ENCODE measurements around the gene SH3D21. TPM values are rescaled to one million over a fixed set of nuclear protein-coding genes. Genes with fewer than 3 reads are reported as not detected.
A peak's percentile ranks its signal among the peaks of the same experiment; 100 is the strongest.

SH3D21 gene
- polyA plus RNA-seq, 1 experiment, result 3.2 TPM

- Histone ChIP-seq H3K4me3 (ENCODE audit: low read depth, low read length) (no peak overlapping the region), H3K27me3 (ENCODE audit: control insufficient read depth, insufficient read depth, low read length) (no peaks in the 10 kb centered on the region), H3K36me3 (ENCODE audit: control insufficient read depth, insufficient read depth, low read length) (peaks cover 8% of the 10 kb centered on the region)
- CTCF ChIA-PET, result interaction anchor here (0.6 to 5.8 kb wide), 11 partner anchors 11 to 67 kb away, joined by 3 to 88 read pairs (median 7); no protein-coding TSS in a partner anchor
- TF ChIP-seq CTCF (IDR thresholded peaks at IDR 0.05; ENCODE audit: insufficient read depth, low read depth, low read length), result no peak
- no peak for DNase-seq (ENCODE audit: low read depth)
- POLR2A ChIA-PET, result interaction anchor here (1.3 kb wide), 1 partner anchor 19 kb away, joined by 4 read pairs; no protein-coding TSS in a partner anchor
Observed at GRCh38 chr1:36367066-36367465, 60.9 kb downstream of the SH3D21 start.

GRCh38 chr1:36367798-36368197 lies 61.6 kb downstream of the SH3D21 start:
- POLR2A ChIA-PET, result no interaction called here

GRCh38 chr1:36369061-36369861 lies 63.1 kb downstream of the SH3D21 start:
- H3K36me3 ChIP-seq (ENCODE audit: control insufficient read depth, insufficient read depth, low read length), result peaks cover 6% of the 10 kb centered on the region
- DNase-seq (ENCODE audit: low read depth), result no peak
- ChIA-PET POLR2A (no interaction called here), CTCF (interaction anchor here (0.6 to 5.8 kb wide), 19 partner anchors 8 to 235 kb away, joined by 3 to 88 read pairs (median 5); no protein-coding TSS in a partner anchor)
- TF ChIP-seq CTCF (IDR thresholded peaks at IDR 0.05; ENCODE audit: insufficient read depth, low read depth, low read length), result peak; percentile 94
- H3K4me3 ChIP-seq (ENCODE audit: low read depth, low read length), result no peak overlapping the region
- no peaks in the 10 kb centered on the region for H3K27me3 ChIP-seq (ENCODE audit: control insufficient read depth, insufficient read depth, low read length)

More at GRCh38 chr1:36367798-36368197, 61.6 kb downstream of the SH3D21 start:
- H3K36me3 ChIP-seq (ENCODE audit: control insufficient read depth, insufficient read depth, low read length), result peaks cover 6% of the 10 kb centered on the region
- no peak overlapping the region for H3K4me3 ChIP-seq (ENCODE audit: low read depth, low read length)
- TF ChIP-seq CTCF (IDR thresholded peaks at IDR 0.05; ENCODE audit: insufficient read depth, low read depth, low read length), result no peak
- CTCF ChIA-PET, result interaction anchor here (0.8 to 5.8 kb wide), 14 partner anchors 7 to 68 kb away, joined by 3 to 88 read pairs (median 6); no protein-coding TSS in a partner anchor
- H3K27me3 ChIP-seq (ENCODE audit: control insufficient read depth, insufficient read depth, low read length), result no peaks in the 10 kb centered on the region
- DNase-seq (ENCODE audit: low read depth), result no peak

Other genes with a start within 250 kb of the SH3D21 start
- gene TEKT2, start 222.3 kb upstream of the SH3D21 start, polyA plus RNA-seq (2011; rRNA removed), result 0.10 and 0.16 TPM in 2 replicates
- gene ADPRS, start 217.5 kb upstream of the SH3D21 start, polyA plus RNA-seq (2011; rRNA removed), result 30.0 and 46.4 TPM in 2 replicates
- gene COL8A2, start 181.1 kb upstream of the SH3D21 start, polyA plus RNA-seq (2011; rRNA removed), result 6.0 and 6.8 TPM in 2 replicates
- 65.4 and 95.8 TPM in 2 replicates for gene TRAPPC3, start 156.9 kb upstream of the SH3D21 start, polyA plus RNA-seq (2011; rRNA removed)
- 20.7 and 33.7 TPM in 2 replicates for gene MAP7D1, start 150.2 kb upstream of the SH3D21 start, polyA plus RNA-seq (2011; rRNA removed)
- 45.8 and 69.0 TPM in 2 replicates for gene THRAP3, start 81.9 kb upstream of the SH3D21 start, polyA plus RNA-seq (2011; rRNA removed)
- gene EVA1B, start 17.3 kb downstream of the SH3D21 start, polyA plus RNA-seq (2011; rRNA removed), result 101 and 133 TPM in 2 replicates
- 19.5 and 29.5 TPM in 2 replicates for gene STK40, start 79.6 kb downstream of the SH3D21 start, polyA plus RNA-seq (2011; rRNA removed)
- 64.0 and 86.5 TPM in 2 replicates for gene LSM10, start 91.5 kb downstream of the SH3D21 start, polyA plus RNA-seq (2011; rRNA removed)
- 9.6 and 11.5 TPM in 2 replicates for gene OSCP1, start 144.1 kb downstream of the SH3D21 start, polyA plus RNA-seq (2011; rRNA removed)
- 34.4 and 57.3 TPM in 2 replicates for gene MRPS15, start 158.0 kb downstream of the SH3D21 start, polyA plus RNA-seq (2011; rRNA removed)
- gene CSF3R, start 176.5 kb downstream of the SH3D21 start, polyA plus RNA-seq (2011; rRNA removed), result not detected in 2 replicates